HG03066 (cell line): ENCODE measurements around the gene ABCC6.
"Not testable (repeated sequence)": the region's sequence is repeated elsewhere in the genome, so short reads cannot be mapped to it uniquely, and the experiment has no call there.

Experiments
- ATAC-seq: cut with Tn5 transposase; IDR thresholded peaks from one replicate; pipeline ENCODE4 v1.9.1; 2021; ENCODE audit warnings: low read depth; ENCODE audit not compliant: unreplicated experiment

Gene ABCC6

DNA sequence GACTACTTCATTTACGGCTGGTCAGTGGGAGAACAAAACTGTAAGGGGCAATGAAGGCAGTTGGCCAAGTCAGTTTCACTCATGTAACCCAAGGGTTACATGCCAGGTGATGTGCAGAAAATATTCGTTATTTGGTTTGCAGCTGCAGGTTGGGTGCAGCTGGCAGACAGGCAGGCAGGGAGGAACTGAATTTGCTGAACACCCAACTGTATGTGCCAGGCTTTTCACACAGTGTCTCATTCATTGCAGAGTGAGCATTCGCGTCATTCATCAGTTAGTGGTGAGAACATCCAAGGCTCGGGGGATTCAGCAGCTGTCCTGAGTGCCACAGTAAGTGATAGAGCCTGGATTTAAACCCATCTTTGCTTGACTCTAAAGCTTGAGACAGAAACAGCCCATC lies 59.7 kb downstream of the ABCC6 start:
- no peak for ATAC-seq

DNA sequence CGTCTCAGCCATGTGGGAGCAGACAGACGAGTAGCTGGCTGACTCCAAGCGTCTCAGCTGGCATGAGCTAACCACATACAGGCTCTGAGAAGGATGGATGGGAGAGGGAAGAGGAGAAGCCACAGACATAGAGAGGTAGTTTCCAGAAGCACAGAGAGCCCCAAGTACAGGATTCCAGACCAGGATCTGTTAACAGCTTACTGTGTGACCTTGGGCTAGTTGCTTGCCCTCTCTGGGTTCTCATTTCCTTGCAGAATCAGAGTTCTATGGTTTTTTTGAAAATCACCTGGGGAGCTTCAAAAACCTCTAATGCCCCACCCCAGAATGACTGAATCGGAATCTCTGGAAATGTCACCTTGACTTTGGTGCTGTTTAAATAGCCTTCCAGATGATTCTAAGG lies 60.2 kb downstream of the ABCC6 start:
- no peak for ATAC-seq

DNA sequence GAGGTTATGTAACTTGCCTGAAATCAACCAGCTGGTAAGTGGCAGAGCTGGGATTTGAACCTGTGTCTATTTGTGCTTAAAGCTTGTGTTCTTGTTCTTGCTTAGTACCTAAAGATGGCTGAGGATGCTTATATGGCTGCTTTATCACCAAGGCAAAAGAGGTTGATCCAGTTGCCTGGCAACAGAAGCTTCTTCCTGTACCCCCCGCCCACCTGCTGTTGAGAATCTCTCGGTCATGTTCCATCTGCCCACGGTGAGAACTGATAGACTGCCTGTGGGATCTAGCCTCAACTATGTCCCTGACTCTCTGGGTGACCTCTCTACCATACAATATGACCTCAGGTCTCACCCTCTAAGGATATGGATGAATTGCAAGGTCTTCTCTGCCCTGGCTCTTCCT lies 60.7 kb downstream of the ABCC6 start:
- ATAC-seq = no peak

DNA sequence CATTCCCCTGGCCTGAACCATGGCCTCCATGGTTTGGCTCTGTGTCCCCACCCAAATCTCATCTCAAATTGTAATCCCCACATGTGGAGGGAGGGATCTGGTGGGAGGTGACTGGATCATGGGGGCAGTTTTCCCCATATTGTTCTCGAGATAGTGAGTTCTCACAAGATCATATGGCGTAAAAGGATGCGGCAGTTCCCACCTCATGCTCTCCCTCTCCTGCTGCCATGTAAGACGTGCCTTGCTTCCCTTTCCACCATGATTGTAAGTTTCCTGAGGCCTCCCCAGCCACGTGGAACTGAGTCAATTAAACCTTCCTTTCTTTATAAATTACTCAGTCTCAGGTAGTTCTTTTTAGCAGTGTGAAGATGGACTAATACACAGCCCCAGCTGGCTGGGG lies 61.5 kb downstream of the ABCC6 start:
- ATAC-seq = not testable (repeated sequence)

DNA sequence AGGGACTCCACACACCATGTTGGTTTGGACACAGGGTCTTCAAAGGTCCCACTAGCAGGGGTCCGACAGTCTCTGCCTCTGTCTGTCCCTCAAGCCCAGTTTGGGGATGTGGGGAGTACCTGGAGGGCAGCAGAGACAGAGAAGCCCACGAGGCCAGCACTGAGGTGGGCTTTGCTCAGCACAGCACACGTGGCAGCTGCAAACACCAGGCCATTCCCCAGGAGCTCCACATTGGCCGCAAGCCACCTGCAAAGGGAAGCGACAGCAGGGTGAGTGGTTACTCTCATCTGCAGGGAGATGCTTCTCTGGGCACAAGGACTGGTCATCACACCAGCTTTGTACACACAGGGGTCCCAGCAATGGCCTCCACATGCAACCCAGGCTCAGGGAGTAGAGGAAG lies 62.0 kb downstream of the ABCC6 start:
- ATAC-seq = no peak

DNA sequence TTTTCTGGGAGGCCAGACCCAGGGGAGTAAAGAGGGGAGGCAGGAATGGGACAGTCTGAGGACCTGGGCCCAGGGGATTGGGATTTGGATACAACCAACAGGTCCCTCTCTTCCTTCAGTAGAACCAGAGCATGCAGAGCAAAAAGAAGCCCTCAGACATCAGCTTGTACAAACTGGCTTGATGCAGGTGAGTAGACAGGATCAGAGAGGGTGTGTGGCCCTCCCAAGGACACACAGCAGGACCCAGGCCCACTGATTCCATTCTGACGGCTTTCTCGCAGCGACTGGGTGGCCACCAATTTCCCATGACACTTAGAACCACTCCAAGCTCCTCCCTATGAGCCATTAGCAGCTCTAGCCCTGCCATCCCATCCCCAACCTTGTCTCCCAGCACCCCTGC lies 63.6 kb downstream of the ABCC6 start:
- ATAC-seq = no peak

DNA sequence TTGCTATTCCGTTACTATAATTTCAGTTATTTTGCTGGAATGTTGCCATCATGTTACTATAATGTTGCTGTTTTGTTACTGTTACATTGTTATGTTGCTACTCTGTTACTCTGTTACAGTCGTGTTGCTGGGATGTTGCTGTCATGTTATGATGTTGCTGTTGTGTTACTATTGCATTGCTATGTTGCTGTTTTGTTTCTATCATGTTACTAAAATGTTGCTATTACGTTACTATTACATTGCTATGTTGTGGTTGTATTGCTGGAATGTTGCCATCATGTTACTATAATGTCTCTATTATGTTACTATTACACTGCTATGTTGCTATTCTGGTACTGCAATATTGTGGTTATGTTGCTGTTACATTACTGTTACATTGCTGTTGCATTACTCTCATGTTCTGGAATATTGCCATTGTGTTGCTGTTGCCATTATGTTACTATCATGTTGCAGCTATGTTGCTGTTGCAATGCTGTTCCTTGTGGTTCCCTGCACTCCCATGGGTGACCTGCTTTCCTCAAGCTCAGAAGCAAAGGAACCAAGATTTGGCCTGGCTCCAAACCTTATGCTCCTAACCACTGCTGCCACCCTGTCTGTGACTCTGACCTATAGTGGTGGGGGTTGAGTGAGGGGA lies 64.4 kb downstream of the ABCC6 start:
- ATAC-seq = no peak

DNA sequence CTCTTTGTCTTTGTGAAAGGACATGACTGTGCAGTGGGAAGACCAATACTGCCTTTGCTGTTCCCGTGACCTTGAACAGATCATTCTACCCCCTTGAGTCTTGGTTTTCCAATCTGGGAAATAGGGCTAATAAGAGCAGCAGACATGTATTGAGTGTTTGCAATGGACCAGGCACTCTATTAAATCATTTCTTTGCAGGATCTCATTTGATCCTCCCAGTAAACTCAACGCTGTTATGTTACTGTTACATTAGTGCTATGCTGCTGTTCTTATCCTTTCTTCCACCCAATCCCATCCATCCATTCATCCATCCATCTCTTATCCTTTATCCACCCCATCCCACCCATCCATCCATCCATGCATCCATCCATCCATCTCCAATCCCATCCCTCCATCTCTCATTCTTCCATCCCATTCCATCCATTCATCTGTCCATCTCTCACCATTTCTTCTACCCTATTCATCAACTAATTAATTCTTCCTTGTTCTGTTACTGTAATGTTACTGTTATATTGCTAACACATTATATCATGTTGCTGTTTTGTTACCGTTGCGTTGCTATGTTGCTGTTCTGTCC lies 65.1 kb downstream of the ABCC6 start:
- ATAC-seq = no peak

DNA sequence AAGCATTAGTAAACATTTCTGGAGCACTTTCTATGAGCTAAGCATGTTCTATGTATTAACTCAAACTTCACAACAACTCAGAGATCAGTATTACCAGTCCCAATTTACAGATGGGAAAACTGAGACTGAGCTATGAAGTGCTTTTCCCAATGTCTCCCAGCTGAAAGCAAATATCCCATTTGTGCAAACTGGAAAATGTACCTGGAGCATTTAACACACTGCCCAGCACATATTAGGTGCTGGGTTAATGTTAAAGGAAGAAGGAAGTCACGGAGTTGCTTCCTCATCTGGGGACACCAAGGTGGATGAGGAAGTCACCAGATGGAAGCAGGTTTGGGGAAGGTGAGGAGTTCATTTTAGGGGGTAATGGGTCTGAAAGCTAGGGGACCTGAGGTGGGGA lies 66.1 kb downstream of the ABCC6 start:
- ATAC-seq = no peak

DNA sequence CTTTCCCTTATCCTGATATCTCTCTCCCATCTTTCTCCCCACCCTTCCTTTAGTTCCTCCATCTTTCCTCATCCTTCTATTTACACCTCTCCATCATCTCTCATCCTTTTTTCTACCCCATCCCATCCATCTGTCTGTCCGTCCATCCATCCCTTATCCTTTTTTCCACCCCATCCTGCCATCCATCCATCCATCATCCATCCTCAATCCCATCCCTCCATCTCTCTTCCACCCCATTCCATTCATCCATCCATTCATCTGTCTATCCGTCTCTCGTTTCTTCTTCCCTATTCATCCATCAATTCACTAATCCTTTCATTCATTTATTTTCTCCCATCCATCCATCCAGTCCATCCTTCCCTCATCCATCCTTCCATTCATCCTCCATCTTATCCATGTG lies 68.1 kb downstream of the ABCC6 start:
- no peak for ATAC-seq

DNA sequence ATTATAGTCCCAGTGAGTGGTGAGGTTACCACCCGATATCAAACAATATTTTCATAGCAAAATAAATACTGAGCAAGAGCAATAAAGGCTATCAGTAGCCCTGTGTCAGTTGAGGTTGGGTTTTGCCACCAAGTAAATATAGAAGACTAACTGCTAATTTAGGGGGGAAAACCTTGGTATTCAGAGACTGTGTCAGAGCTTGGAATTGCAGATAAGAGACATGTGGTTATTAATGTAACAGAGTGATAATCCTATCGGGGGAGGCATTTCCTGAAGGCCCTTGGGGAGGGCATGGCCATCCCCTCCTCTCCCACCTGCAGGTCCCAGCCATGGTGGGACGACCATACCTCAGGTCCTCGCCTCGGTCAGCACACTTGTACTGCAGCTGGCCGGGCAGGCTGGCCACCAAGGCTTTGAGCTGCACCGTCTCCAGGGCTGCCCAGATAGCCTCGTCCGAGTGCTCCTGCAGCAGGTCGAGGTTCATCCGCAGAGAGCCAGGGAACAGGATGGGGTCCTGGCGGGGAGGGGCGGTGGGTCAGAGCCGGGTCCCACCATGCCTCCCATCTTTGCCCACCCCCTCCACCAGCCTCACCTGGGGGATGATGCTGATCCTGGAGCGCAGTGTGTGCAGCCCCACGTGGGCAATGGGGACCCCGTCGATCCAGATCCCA lies 68.9 kb downstream of the ABCC6 start:
- ATAC-seq = no peak

DNA sequence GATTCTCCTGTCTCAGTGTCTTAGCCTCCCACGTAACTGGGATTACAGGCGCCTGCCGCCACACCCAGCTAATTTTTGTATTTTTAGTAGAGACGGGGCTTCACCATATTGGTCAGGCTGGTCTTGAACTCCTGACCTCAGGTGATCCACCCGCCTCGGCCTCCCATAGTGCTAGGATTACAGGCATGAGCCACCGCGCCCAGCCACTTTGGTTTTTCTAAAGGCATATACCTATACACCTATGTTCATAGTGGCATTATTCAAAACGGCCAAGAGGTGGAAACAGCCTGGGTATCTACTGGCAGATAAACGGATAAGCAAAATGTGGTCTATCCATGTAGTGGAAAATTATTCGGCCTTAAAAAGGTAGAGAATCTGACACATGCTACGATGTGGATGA lies 70.3 kb downstream of the ABCC6 start:
- ATAC-seq = not testable (repeated sequence)

DNA sequence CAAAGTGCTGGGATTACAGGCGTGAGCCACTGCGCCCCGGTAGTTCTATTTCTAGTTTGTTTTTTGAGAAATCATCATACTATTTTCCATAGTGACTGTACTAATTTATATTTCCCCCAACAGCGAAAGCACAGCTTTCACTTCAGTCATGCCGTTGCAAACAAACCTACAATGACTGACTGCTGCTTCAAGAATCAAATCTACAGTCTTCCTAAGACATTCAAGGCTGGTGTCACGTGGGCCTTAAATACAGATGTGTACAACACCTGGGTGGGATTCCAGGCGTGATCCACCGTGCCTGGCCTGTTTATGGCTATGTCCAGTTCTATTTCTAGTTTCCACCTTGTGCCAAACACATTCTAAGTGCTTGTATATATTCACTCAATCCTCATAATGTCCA lies 72.0 kb downstream of the ABCC6 start:
- ATAC-seq = no peak

DNA sequence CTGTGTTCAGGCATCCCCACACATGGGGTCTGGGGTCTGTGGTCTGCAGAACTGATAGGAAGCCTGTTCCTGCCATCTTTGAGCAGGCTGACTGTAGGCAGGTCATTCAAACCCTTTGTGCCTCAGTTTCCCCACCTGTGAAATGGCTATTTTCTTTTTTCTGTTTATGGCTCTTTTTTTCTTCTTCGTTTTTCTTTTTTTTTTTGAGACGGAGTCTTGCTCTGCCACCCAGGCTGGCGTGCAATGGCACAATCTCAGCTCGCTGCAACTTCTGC lies 72.5 kb downstream of the ABCC6 start:
- no peak for ATAC-seq

DNA sequence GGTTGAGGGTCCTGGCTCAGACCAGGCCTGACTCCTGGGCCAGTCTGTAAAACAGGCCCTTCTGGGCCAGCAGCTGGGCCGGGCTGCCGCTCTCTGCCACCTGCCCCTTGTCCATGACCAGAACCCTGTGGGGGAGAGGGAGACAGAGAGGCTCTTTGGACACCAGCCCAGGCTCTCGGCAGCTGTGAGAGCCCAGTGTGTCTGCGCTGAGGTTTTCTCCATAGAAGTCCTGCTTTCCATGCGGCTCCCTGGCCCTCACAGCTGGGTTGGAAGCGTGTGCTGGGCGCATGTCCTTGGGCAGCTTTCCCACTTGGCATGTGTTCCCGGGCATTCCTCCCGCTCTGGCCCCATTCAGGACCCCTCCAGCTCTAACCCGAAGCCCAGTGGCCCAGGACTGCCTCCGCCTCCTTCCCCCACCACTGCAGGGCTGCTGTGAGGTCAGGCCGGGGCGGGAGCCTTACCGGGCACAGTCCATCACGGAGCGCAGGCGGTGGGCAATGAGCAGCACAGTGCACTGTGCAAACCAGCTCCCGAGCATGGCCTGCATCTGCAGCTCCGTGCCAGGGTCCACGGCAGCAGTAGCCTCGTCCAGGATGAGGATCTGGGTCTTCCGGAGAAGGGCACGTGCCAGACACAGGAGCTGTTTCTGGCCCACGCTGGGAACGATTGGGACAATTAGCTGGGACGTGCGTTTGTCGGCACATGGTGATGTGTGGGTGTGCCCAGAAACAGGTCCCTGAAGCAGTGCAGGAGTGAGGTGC lies 73.0 kb downstream of the ABCC6 start:
- no peak for ATAC-seq

DNA sequence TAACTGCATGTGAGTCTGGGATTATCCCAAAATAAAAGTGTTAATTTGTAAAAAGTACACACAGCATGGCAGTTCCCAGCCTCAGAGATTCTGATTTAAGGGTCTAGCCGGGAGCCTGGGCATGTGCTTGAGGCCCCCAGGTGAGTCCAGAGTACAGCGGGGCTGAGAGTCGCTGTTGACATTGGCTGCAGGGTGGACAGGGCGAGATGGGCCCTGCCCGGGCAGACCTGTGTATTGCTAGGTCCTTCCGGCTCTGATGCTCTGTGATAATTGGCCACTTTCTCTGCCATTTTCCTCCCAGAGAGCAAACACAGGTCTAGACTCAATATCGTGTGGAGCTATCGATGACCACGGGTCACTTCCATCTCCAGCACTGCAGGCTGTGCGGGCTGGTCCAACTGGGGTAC lies 73.6 kb downstream of the ABCC6 start:
- no peak for ATAC-seq

DNA sequence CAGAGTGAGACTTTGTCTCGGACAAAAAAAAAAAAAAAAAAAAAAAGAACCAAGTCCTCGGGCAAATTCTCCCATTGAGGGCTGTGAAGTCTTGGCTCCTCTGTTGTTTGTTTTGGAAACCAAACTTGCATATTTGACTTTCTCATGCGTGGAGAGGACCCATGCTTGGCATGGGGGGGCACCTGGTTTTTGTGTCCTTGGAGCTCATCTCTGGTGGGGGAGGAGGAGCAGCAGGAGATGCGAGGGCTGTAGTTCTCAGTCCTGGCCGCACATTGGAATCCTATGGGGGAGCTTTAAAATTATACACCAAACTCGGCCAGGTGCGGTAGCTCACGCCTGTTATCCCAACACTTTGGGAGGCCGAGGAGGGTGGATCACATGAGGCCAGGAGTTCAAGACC lies 74.5 kb downstream of the ABCC6 start:
- ATAC-seq = no peak

DNA sequence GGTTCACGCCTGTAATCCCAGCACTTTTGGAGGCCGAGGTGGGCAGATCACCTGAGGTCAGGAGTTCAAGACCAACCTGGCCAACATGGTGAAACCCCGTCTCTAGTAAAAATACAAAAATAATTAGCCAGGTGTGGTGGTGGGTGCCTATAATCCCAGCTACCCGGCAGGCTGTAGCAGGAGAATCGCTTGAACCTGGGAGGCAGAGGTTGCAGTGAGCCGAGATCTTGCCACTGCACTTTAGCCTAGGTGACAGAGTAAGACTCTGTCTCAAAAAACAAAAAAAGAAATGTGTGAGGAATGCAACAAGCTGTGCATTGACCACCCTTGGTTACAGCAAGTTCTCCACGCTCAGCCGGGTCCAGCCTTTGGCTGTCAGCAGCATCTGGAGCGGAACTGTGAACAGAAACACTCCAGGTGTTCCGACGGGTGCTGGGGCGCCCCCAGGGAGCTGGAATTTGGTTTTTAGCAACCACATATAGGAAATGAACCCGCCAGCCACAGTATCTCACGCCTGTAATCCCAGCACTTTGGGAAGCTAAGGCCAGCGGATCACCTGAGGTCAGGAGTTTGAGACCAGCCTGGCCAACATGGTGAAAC lies 75.2 kb downstream of the ABCC6 start:
- ATAC-seq = not testable (repeated sequence)

DNA sequence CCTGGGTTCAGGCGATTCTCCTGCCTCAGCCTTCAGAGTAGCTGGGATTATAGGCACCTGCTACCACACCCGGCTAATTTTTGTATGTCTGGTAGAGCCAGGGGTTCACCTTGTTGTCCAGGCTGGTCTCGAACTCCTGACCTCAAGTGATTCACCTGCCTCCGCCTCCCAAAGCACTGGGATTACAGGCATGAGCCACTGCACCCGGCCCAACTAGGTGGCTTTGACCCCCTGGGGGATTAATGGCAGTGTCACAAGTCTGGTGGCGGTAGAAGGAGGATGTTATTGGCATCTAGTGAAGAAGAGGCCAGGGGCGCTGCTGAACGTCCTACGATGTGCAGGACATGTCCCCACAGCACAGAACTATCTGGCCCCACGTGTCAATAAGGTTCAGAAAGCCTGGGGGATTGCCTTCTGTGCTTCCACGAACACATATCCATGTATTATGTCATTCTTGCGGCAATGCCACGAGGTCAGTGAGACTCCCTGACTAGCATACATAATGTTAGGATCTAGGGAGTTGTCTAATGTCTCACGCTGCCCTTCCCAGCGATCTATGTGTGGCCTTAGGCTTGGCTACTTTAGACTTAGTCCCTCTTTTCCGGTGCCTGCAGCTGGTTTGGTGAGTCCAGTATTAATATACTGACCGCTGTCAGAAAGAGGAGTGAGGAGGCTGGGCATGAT lies 75.8 kb downstream of the ABCC6 start:
- ATAC-seq = no peak

DNA sequence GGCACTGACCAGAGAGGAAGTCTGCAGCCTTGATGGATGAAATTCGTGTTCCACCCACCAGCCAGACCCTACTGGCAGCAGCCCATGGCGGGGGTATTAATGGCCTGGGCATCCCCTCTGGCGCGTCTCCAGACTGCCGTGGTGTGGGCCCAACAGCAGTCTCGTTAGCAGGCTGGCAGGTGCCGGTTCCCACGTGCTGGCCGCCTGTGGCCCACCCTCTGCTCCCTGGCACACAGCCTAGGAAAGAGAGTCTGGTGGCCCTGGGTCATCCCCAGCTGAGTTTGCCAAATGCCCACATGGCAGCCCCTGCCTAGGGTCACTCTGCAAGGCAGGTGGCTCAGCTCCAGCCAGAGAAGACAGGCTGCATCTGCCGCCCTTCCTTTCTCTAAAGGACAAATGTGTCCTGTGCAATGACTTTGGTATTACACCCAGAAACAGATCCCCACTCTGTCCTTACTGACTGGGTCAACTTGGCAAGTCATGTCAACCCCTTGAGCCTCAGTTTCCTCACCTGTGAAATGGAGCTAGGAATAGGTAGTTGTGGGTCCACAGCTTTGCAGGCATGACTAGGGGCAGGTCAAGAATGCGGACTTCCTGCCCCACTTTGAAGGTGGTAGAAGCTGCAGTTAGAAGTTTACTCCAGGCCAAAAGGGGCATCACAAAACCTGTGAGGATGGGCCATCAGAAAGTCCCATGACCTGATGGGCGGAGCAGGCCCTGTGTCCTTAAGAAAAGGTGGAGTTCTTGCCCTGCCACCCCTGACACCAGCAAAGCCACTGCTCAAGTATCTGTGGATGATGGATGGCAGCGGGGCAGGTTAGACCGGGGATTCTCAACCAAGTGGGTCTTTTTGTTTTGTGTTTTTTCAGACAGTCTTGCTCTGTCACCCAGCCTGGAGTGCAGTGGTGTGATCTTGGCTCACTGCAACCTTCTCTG lies 76.6 kb downstream of the ABCC6 start:
- ATAC-seq = no peak
